ENCODE results near the gene SIRT2. TPM values are rescaled to one million over a fixed set of nuclear protein-coding genes. Genes with fewer than 3 reads are reported as not detected.

SIRT2 gene
- total RNA-seq, 1 donor from 2014 or later, result 91.3 TPM

- Mint-ChIP-seq H3K27me3 (ENCODE audit: unreplicated experiment) (no peaks in the 10 kb centered on the region), H3K9me3 (ENCODE audit: unreplicated experiment) (peaks cover 3% of the 10 kb centered on the region), H3K36me3 (ENCODE audit: unreplicated experiment) (no peaks in the 10 kb centered on the region), H3K4me1 (ENCODE audit: low read depth, unreplicated experiment) (peaks cover 18% of the 10 kb centered on the region), H3K4me3 (ENCODE audit: unreplicated experiment) (no peak overlapping the region), H3K27ac (ENCODE audit: unreplicated experiment) (no peak overlapping the region)
- TF ChIP-seq, protein P1, sequence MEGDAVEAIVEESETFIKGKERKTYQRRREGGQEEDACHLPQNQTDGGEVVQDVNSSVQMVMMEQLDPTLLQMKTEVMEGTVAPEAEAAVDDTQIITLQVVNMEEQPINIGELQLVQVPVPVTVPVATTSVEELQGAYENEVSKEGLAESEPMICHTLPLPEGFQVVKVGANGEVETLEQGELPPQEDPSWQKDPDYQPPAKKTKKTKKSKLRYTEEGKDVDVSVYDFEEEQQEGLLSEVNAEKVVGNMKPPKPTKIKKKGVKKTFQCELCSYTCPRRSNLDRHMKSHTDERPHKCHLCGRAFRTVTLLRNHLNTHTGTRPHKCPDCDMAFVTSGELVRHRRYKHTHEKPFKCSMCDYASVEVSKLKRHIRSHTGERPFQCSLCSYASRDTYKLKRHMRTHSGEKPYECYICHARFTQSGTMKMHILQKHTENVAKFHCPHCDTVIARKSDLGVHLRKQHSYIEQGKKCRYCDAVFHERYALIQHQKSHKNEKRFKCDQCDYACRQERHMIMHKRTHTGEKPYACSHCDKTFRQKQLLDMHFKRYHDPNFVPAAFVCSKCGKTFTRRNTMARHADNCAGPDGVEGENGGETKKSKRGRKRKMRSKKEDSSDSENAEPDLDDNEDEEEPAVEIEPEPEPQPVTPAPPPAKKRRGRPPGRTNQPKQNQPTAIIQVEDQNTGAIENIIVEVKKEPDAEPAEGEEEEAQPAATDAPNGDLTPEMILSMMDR (IDR thresholded peaks at IDR 0.05; ENCODE audit: partially characterized antibody, unreplicated experiment), result no peak
- DNase-seq, result no peak
Measured at GRCh38 chr19:38880882-38881609, 18.4 kb downstream of the SIRT2 start.

GRCh38 chr19:38880076-38880881, 19.1 kb downstream of the SIRT2 start:
- no peak overlapping the region for H3K4me3 Mint-ChIP-seq (ENCODE audit: unreplicated experiment)
- no peak overlapping the region for H3K27ac Mint-ChIP-seq (ENCODE audit: unreplicated experiment)

DNA sequence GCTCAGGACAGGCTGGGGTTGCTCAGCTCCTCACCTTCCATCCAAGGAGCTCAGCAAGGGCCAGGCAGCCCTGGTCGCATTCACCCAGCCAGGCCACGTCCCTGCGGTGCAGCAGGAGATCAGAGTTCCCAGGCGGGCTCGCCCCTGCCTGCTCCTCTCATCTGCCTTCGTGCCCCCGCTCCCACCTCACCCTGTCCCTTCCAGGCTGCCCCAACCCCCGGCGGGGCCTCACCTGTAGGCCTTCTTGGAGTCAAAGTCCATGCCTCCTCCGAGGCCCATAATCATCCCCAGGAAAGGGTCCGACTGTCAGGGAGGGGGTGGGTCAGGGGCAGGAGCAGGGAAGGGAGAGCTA, 20.0 kb downstream of the SIRT2 start:
- Mint-ChIP-seq H3K36me3 (ENCODE audit: unreplicated experiment) (no peaks in the 10 kb centered on the region), H3K4me3 (ENCODE audit: unreplicated experiment) (no peak overlapping the region), H3K4me1 (ENCODE audit: low read depth, unreplicated experiment) (peaks cover 18% of the 10 kb centered on the region), H3K27me3 (ENCODE audit: unreplicated experiment) (no peaks in the 10 kb centered on the region), H3K27ac (ENCODE audit: unreplicated experiment) (no peak overlapping the region), H3K9me3 (ENCODE audit: unreplicated experiment) (peaks cover 3% of the 10 kb centered on the region)
- DNase-seq, result no peak
- TF ChIP-seq, protein P1 (IDR thresholded peaks at IDR 0.05; ENCODE audit: partially characterized antibody, unreplicated experiment), result no peak

More at GRCh38 chr19:38880076-38880881, 19.1 kb downstream of the SIRT2 start:
- TF ChIP-seq, protein P1 (IDR thresholded peaks at IDR 0.05; ENCODE audit: partially characterized antibody, unreplicated experiment), result no peak
- H3K27me3 Mint-ChIP-seq (ENCODE audit: unreplicated experiment), result no peaks in the 10 kb centered on the region
- H3K4me1 Mint-ChIP-seq (ENCODE audit: low read depth, unreplicated experiment), result peaks cover 18% of the 10 kb centered on the region
- no peak for DNase-seq
- H3K9me3 Mint-ChIP-seq (ENCODE audit: unreplicated experiment), result peaks cover 3% of the 10 kb centered on the region
- H3K36me3 Mint-ChIP-seq (ENCODE audit: unreplicated experiment), result no peaks in the 10 kb centered on the region

- DNase-seq, result no peak
- no peak overlapping the region for H3K27ac Mint-ChIP-seq (ENCODE audit: unreplicated experiment)
- H3K9me3 Mint-ChIP-seq (ENCODE audit: unreplicated experiment), result peaks cover 3% of the 10 kb centered on the region
- no peaks in the 10 kb centered on the region for H3K36me3 Mint-ChIP-seq (ENCODE audit: unreplicated experiment)
- TF ChIP-seq, protein P1 (IDR thresholded peaks at IDR 0.05; ENCODE audit: partially characterized antibody, unreplicated experiment), result no peak
- H3K4me3 Mint-ChIP-seq (ENCODE audit: unreplicated experiment), result no peak overlapping the region
- H3K4me1 Mint-ChIP-seq (ENCODE audit: low read depth, unreplicated experiment), result peaks cover 18% of the 10 kb centered on the region
- no peaks in the 10 kb centered on the region for H3K27me3 Mint-ChIP-seq (ENCODE audit: unreplicated experiment)
Measured at GRCh38 chr19:38878575-38879399, 20.6 kb downstream of the SIRT2 start.

Data from glutamatergic neuron (in vitro differentiated cells).